Smooth muscle cell (in vitro differentiated cells): Measurements from ENCODE around the gene GPR146. TPM values are rescaled to one million over a fixed set of nuclear protein-coding genes. Genes with fewer than 3 reads are reported as not detected.

Experiments used
- DNase-seq: peaks from one replicate; lab custom pipeline; 2025; ENCODE audit not compliant: unreplicated experiment; lab: John Stamatoyannopoulos, UW
- H2AFZ ChIP-seq: fragments of 200-600 bp; sonication (generic); 2 replicates; pipeline ENCODE4 v1.6.0; 2016; ENCODE audit warnings: antibody characterized with exemption, low read depth, mild to moderate bottlenecking
- H3F3A ChIP-seq: fragments of 200-600 bp; sonication (generic); 2 replicates; pipeline ENCODE4 v1.6.0; 2017; ENCODE audit warnings: antibody characterized with exemption, low read depth
- H3K27ac ChIP-seq: fragments of 200-600 bp; sonication (generic); 2 replicates; pipeline ENCODE4 v1.5.1; 2016; ENCODE audit warnings: low read depth, mild to moderate bottlenecking
- H3K27me3 ChIP-seq: fragments of 200-600 bp; sonication (generic); 2 replicates; pipeline ENCODE4 v1.6.1; 2016; ENCODE audit warnings: low read depth, mild to moderate bottlenecking
- H3K36me3 ChIP-seq: fragments of 200-600 bp; sonication (generic); 2 replicates; pipeline ENCODE4 v1.5.1; 2016; ENCODE audit warnings: low read depth
- H3K4me1 ChIP-seq: fragments of 200-600 bp; sonication (generic); 2 replicates; pipeline ENCODE4 v1.5.1; 2016; ENCODE audit warnings: low read depth
- H3K4me2 ChIP-seq: fragments of 200-600 bp; sonication (generic); 2 replicates; pipeline ENCODE4 v1.6.0; 2016; ENCODE audit warnings: mild to moderate bottlenecking
- H3K4me3 ChIP-seq: fragments of 200-600 bp; sonication (generic); 2 replicates; pipeline ENCODE4 v1.5.1; 2016; ENCODE audit warnings: mild to moderate bottlenecking
- H3K79me2 ChIP-seq: fragments of 200-600 bp; sonication (generic); 2 replicates; pipeline ENCODE4 v1.6.0; 2016; ENCODE audit warnings: low read depth, mild to moderate bottlenecking
- H3K9ac ChIP-seq: fragments of 200-600 bp; sonication (generic); 2 replicates; pipeline ENCODE4 v1.6.0; 2016; ENCODE audit warnings: low read depth
- H3K9me3 ChIP-seq: fragments of 200-600 bp; sonication (generic); replicated peaks from 2 replicates; pipeline ENCODE4 v1.5.1; 2016; ENCODE audit warnings: low read depth
- H4K20me1 ChIP-seq: fragments of 200-600 bp; sonication (generic); 2 replicates; pipeline ENCODE4 v1.6.0; 2016; ENCODE audit warnings: low read depth
- CTCF ChIP-seq: fragments of 200-600 bp; sonication (generic); IDR thresholded peaks from 2 replicates; pipeline ENCODE4 v1.5.1; 2017; ENCODE audit warnings: borderline replicate concordance, mild to moderate bottlenecking, antibody characterized with exemption; ENCODE audit not compliant: insufficient read depth, poor library complexity, severe bottlenecking
- WGBS: methylation state at CpG from one replicate; pipeline ENCODE4 v1.1.7; 2016; ENCODE audit warnings: low lambda C conversion rate; 5-methylcytosine and 5-hydroxymethylcytosine counted together
- polyA plus RNA-seq: library from polyadenylated mRNA; unstranded; fragments of >200 nt; fragmentation: Nextera tagmentation; extraction: Ambion mirVana; gene quantifications from 2 replicates; pipeline ENCODE4 v1.2.1, GENCODE V29; 2016
- total RNA-seq: library from RNA; depleted of rRNA; stranded (reverse); fragments of >200 nt; gene quantifications from 2 replicates; pipeline ENCODE4 v1.2.3, GENCODE V29; 2014

Gene GPR146
- total and polyA plus RNA-seq, 2 experiments from 2014 or later: 1.8 to 2.2 TPM

GRCh38 chr7:1076184-1077072 is 32.1 kb downstream of the GPR146 start:
- no peak for DNase-seq

GRCh38 chr7:1078519-1078918 is 34.2 kb downstream of the GPR146 start:
- Histone ChIP-seq H3K9me3 (no peaks in the 10 kb centered on the region), H3K27me3 (no peaks in the 10 kb centered on the region), H3K79me2 (no peaks in the 10 kb centered on the region), H3K4me3 (no peak overlapping the region), H3K27ac (no peak overlapping the region), H3F3A (no peaks in the 10 kb centered on the region), H4K20me1 (peaks cover 59% of the 10 kb centered on the region), H2AFZ (no peak overlapping the region), H3K36me3 (no peaks in the 10 kb centered on the region), H3K4me1 (peaks cover 7% of the 10 kb centered on the region), H3K9ac (no peak overlapping the region), H3K4me2 (no peak overlapping the region)
- no peak for DNase-seq
- 99% methylated on average over 11 of the region's 11 CpGs for WGBS
- no peak for TF ChIP-seq CTCF

More at GRCh38 chr7:1076184-1077072, 32.1 kb downstream of the GPR146 start:
- peaks cover 7% of the 10 kb centered on the region for H3K4me1 ChIP-seq
- H3K27ac ChIP-seq: no peak overlapping the region
- no peaks in the 10 kb centered on the region for H3F3A ChIP-seq
- no peak overlapping the region for H3K9ac ChIP-seq
- no peaks in the 10 kb centered on the region for H3K27me3 ChIP-seq
- no peaks in the 10 kb centered on the region for H3K36me3 ChIP-seq
- H4K20me1 ChIP-seq: peaks cover 60% of the 10 kb centered on the region
- H3K4me2 ChIP-seq: no peak overlapping the region
- 94% methylated on average over 27 of the region's 27 CpGs for WGBS
- TF ChIP-seq CTCF: no peak
- no peaks in the 10 kb centered on the region for H3K9me3 ChIP-seq
- H3K4me3 ChIP-seq: no peak overlapping the region
- H2AFZ ChIP-seq: no peak overlapping the region
- H3K79me2 ChIP-seq: no peaks in the 10 kb centered on the region

GRCh38 chr7:1078985-1079384 is 34.6 kb downstream of the GPR146 start:
- no peak for TF ChIP-seq CTCF
- no peak overlapping the region for H3K27ac ChIP-seq

More at GRCh38 chr7:1078985-1079384, 34.6 kb downstream of the GPR146 start:
- Histone ChIP-seq H3K36me3 (no peaks in the 10 kb centered on the region), H3K4me1 (peaks cover 7% of the 10 kb centered on the region), H3K79me2 (no peaks in the 10 kb centered on the region), H3F3A (no peaks in the 10 kb centered on the region), H3K9ac (no peak overlapping the region), H3K4me2 (no peak overlapping the region), H3K4me3 (no peak overlapping the region), H4K20me1 (peaks cover 59% of the 10 kb centered on the region), H3K27me3 (no peaks in the 10 kb centered on the region), H3K9me3 (no peaks in the 10 kb centered on the region), H2AFZ (no peak overlapping the region)
- 95% methylated on average over 15 of the region's 15 CpGs for WGBS
- no peak for DNase-seq
